HFFc6 (cell line): ENCODE measurements around the gene DGLUCY. TPM values are rescaled to one million over a fixed set of nuclear protein-coding genes. Genes with fewer than 3 reads are reported as not detected.

Experiments
- DNase-seq: peaks from one replicate; pipeline ENCODE4 v3.0.0-alpha.2; 2018
- H3K27ac Mint-ChIP-seq: 2 replicates; pipeline ENCODE4 v1.8.0; 2020; ENCODE audit warnings: mild to moderate bottlenecking, mixed read lengths
- H3K27me3 Mint-ChIP-seq: 2 replicates; pipeline ENCODE4 v1.8.0; 2021; ENCODE audit warnings: mild to moderate bottlenecking, moderate library complexity, mixed read lengths; ENCODE audit not compliant: insufficient read depth
- H3K36me3 Mint-ChIP-seq: 2 replicates; pipeline ENCODE4 v1.8.0; 2021; ENCODE audit warnings: low read depth, mixed read lengths
- H3K4me1 Mint-ChIP-seq: 2 replicates; pipeline ENCODE4 v1.8.0; 2020; ENCODE audit warnings: low read depth, mixed read lengths
- H3K4me3 Mint-ChIP-seq: 2 replicates; pipeline ENCODE4 v1.8.0; 2020; ENCODE audit warnings: mild to moderate bottlenecking, moderate library complexity, mixed read lengths
- H3K9me3 Mint-ChIP-seq: 2 replicates; pipeline ENCODE4 v1.8.0; 2020; ENCODE audit warnings: mild to moderate bottlenecking, mixed read lengths
- total RNA-seq, 6 experiments: library from RNA; stranded (reverse); fragmentation: NEBNext Ultra II Directional; extraction: Animal tissue kit (Norgen Biotek cat#: 25700); gene quantifications; 2 replicates in 1 of 6; 3 replicates in 5 of 6; pipeline ENCODE4 v1.2.3, GENCODE V29; 2021
- TF ChIP-seq, protein P1 (sequence below): fragments of 200-600 bp; sonication (generic); IDR thresholded peaks from 2 replicates; pipeline ENCODE4 v1.5.0; 2021; ENCODE audit warnings: antibody characterized with exemption, mild to moderate bottlenecking

DGLUCY gene
- total RNA-seq, 6 experiments from 2014 or later, result 13.5 to 18.1 (median 15.2) TPM

DNA sequence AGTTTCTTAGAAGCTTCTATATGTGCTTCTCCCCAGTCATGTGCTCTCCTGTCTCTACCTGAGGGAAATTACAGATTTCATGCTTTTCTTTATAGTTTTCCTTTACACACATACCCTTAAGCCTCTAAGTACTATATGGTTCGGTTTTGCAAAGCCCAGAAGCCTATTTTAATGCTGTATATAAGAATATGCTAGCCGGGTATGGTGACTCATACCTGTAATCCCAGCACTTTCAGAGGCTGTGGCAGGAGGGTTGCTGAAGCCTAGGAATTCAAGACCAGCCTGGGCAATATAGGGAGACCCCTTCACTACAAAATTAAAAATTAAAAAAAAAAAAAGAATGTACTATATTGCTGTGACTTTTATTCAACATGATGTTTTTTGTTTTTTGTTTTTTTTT is 15.4 kb downstream of the DGLUCY start:
- Mint-ChIP-seq H3K27ac (no peak overlapping the region), H3K27me3 (peaks cover 1% of the 10 kb centered on the region), H3K4me3 (no peak overlapping the region), H3K4me1 (no peaks in the 10 kb centered on the region), H3K36me3 (peaks cover 18% of the 10 kb centered on the region), H3K9me3 (0 out of 2 replicates have a peak, but pooled peaks cover 12% of the 10 kb centered on the region)
- TF ChIP-seq, protein P1, sequence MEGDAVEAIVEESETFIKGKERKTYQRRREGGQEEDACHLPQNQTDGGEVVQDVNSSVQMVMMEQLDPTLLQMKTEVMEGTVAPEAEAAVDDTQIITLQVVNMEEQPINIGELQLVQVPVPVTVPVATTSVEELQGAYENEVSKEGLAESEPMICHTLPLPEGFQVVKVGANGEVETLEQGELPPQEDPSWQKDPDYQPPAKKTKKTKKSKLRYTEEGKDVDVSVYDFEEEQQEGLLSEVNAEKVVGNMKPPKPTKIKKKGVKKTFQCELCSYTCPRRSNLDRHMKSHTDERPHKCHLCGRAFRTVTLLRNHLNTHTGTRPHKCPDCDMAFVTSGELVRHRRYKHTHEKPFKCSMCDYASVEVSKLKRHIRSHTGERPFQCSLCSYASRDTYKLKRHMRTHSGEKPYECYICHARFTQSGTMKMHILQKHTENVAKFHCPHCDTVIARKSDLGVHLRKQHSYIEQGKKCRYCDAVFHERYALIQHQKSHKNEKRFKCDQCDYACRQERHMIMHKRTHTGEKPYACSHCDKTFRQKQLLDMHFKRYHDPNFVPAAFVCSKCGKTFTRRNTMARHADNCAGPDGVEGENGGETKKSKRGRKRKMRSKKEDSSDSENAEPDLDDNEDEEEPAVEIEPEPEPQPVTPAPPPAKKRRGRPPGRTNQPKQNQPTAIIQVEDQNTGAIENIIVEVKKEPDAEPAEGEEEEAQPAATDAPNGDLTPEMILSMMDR, result no peak
- DNase-seq, result no peak

DNA sequence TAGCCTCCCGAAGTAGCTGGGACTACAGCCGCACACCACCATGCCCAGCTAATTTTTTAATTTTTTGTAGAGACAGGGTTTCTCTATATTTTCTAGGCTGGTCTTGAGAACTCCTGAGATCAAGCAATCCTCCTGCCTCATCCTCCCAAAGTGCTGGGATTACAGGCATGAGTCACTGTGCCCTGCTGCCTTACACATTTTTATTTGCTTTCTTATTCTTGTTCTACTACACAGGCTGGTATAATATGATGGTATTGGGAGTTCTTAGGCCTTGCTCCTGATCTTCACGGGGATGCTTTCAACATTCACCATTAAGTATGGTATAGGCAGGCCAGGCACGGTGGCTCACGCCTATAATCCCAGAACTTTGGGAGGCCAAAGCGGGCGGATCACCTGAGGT is 21.2 kb downstream of the DGLUCY start:
- no peak overlapping the region for H3K27ac Mint-ChIP-seq
- TF ChIP-seq, protein P1, result no peak
- no peak for DNase-seq
- no peaks in the 10 kb centered on the region for H3K9me3 Mint-ChIP-seq
- peaks cover 13% of the 10 kb centered on the region for H3K4me1 Mint-ChIP-seq
- no peak overlapping the region for H3K4me3 Mint-ChIP-seq
- peaks cover 1% of the 10 kb centered on the region for H3K27me3 Mint-ChIP-seq
- H3K36me3 Mint-ChIP-seq, result no peaks in the 10 kb centered on the region

DNA sequence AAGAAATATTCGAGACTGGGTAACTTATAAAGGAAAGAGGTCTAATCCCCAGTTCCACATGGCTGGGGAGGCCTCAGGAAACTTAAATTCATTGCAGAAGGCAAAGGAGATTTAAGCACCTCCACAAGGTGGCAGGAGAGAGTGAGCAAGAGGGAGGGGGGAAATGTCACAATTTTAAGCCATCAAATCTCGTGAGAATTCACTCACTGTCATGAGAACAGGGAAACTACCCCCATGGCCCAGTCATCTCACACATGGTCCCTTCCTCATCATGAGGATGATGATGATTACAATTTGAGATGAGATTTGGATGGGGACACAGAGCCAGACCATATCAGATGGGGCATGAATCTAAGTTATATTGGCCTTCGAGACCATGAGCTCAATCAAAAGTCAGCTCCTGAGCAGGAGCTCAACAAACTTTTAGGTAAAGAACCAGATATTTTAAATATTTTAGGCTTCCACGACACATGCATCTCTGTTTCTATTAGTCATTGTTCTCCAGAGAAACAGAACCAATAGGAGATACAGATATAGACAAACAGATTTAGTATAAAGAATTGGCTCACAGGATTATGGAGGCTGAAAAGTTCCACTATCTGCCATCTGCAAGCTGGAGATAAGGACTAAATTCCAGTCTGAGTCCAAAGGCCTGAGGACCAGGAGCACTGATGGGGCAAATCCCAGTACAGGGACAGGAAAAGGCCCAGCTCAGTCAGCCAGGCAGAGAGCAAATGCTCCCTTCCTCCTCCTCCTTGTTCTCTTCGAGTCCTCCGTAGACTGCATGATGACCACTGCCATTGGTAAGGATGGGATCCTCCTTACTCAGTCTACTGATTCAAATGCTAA is 24.9 kb downstream of the DGLUCY start:
- no peaks in the 10 kb centered on the region for H3K27me3 Mint-ChIP-seq
- peaks cover 20% of the 10 kb centered on the region for H3K4me1 Mint-ChIP-seq
- no peak overlapping the region for H3K27ac Mint-ChIP-seq
- H3K4me3 Mint-ChIP-seq, result no peak overlapping the region
- TF ChIP-seq, protein P1, result peak; percentile 76
- peak; percentile 22 for DNase-seq
- H3K9me3 Mint-ChIP-seq, result no peaks in the 10 kb centered on the region
- H3K36me3 Mint-ChIP-seq, result no peaks in the 10 kb centered on the region

DNA sequence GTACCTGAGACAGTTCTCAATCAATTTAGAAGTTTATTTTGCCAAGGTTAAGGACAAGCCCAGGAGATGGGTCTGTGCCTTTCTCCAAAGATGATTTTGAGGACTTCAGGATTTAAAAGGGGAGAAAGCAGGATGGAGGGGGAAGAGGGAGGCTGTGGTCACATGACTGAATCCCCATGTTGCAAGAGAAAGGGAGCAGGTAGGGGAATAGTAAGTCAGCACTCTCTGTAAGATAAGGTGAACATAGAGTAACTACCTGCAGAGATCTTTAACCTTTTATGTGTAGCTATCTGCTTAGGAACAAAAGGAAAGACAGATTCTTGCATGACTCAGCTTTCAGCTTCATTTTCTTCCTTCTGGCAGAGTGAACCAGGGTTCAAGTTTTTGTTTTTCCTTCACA is 25.9 kb downstream of the DGLUCY start:
- TF ChIP-seq, protein P1, result no peak
- Mint-ChIP-seq H3K9me3 (no peaks in the 10 kb centered on the region), H3K4me1 (peaks cover 31% of the 10 kb centered on the region), H3K36me3 (peaks cover 7% of the 10 kb centered on the region; the same call in 1 of the 2 replicates), H3K27ac (no peak overlapping the region), H3K4me3 (no peak overlapping the region), H3K27me3 (0 out of 2 replicates have a peak, but pooled peaks cover 2% of the 10 kb centered on the region)
- no peak for DNase-seq

DNA sequence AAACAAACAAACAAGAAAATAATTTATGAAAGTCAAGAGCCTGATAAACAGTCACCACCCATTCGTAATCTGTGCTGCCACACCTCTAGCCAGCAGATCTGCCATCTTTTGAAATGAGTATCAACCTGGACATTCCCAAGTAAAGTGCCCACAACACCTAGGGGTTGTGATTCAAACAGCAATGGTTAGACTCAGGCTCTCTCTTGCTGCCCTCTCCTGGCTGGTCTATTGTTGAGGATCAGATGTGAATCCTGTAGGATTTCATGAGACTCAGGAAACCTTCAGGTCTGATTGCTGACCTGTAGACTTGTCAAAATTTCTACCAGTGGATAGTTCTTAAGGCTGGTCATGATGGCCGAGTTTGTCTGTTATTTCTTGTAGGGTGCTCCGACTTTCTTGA is 26.8 kb downstream of the DGLUCY start:
- TF ChIP-seq, protein P1, result peak; percentile 66
- Mint-ChIP-seq H3K36me3 (peaks cover 7% of the 10 kb centered on the region; the same call in 1 of the 2 replicates), H3K9me3 (no peaks in the 10 kb centered on the region), H3K27ac (no peak overlapping the region), H3K4me1 (peaks cover 33% of the 10 kb centered on the region), H3K27me3 (0 out of 2 replicates have a peak, but pooled peaks cover 2% of the 10 kb centered on the region), H3K4me3 (no peak overlapping the region)
- no peak for DNase-seq
